Measurements from ENCODE around the gene ZNG1B.
"Not testable (repeated sequence)": the region's sequence is repeated elsewhere in the genome, so short reads cannot be mapped to it uniquely, and the experiment has no call there.

The ZNG1B gene

DNA sequence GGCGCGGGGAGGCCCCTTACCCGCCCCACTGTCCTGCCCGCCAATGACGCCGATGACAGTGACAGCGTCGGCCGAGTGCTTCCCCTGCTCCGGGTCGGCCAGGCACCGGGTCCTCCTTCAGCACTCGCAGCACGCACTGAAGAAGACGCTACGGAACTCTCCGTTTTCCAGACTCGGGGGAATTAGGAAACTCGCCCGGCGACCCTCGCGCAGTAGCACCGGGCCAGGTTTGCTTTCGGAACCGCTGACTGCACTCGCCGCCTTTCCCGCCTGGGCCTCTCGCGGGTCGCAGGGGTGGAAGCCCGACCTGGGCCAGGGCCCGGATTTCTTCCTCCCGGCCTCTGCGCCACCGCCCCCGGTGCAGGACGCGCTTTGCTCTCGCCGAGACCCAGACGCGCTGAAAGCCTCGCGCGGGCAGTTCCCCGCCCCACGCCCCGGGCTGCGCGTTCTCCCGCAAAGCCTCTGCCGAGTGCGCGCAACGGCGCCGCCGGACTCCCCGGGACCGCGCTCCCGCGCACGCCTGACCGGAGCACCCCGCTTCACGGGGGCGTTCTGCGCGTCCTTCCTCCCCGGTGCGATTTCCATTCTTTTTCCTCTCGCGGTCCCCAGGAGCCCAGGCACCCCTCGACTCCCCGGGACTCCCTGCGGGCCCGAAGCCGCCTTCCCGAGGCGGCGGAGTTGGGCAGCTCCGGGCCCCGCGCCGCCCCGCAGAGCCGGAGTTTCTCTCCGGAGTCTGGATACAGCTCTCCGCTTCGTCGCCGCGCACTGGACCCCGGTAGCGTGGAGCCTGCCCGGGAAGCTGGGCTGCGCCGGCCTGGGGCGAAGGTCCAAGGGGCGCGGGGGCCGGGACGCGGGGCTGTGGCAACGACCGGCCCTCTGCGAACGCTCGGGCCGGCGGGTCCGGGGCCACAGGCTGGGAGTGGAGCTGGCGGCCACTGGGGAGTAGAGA is 65.9 kb downstream of the ZNG1B start:
- DNase-seq: not testable (repeated sequence)

DNA sequence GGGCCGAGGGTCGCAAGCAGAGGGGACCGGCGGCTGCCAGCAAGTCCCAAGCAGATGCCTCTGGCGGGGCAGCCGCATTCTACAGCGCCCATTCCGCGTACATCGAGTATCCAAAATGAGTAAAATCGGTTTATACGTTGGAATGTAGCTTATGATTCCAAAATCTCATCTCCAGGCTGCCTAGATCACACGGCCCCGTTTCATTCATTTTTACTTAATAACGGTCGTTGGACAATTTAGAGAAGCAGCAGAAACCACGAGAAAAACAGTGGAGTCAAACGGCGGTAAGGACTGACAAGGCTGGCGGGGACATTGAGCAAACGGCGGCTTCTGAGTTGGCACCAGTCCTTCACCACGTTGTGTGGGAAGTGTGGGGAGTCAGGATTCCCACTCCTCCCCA is 66.6 kb downstream of the ZNG1B start:
- DNase-seq: not testable (repeated sequence)

DNA sequence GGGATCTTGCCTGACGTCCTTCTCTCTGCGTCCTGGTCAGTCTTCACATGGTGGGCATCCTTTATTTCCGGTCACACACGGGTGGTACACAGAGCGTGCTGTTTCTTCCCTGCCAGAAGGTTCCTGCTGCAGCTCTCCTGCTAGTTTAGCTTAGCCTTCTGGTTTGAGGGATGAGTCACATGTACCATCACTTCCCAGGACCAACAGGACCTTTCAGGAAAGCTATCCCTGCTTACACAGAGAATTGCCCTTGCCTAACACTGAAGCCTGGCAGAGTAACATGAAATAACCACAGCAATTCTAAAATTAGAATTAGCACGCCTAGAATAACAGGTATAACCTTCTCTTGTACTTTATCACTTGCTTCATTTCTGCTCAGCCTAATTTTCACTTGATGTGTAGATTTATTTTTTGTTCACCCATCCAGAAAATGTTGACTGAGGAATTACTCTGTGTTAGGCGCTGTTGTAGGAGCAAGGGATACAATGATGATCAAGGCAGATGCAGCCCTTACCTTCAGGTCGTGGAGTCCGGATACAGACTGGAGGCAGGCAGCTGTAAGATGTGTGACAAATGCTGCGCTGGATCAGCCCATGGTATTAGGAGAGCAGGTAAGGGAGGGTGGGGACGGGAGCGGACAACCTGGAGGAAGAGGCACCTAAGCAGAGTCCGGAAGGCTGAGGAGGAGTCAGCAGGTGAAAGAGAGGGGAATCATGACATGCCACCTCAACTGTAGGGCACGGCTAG is 70.1 kb downstream of the ZNG1B start:
- DNase-seq: not testable (repeated sequence)

DNA sequence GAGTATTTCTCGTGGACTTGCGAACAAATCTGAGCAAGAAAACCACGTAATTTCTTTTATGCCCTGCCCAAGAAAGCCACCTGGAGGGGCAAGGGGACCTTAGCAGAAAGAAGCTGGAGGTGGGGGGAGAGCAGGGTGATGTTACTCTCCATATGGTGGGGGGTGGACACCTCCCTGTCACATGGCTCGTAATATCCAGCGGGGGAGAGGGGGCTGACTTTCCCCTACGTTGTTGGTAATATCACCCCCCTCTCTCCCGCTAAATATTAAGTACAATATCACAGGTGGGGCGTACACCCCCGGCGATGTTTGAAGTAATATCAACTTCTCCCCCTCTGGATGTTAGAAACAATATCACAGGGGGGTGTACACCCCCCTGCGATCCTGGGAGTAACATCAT is 70.7 kb downstream of the ZNG1B start:
- not testable (repeated sequence) for DNase-seq

DNA sequence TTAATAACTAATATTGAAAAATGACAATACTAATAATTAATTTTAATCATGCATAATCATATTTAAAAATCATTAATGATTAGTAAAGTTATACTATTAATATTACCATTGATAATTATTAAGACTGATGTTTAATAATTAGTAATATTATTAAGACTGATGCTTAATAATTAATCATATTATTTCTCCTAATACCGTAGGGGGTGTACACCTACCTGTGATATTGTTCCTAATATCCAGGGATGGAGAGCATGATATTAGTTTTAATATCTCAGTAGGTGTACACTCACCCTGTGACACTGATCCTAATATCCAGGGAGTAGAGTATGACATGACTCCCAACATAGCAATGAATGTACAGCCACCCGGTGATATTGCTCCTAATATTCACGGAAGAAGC is 73.4 kb downstream of the ZNG1B start:
- not testable (repeated sequence) for DNase-seq

DNA sequence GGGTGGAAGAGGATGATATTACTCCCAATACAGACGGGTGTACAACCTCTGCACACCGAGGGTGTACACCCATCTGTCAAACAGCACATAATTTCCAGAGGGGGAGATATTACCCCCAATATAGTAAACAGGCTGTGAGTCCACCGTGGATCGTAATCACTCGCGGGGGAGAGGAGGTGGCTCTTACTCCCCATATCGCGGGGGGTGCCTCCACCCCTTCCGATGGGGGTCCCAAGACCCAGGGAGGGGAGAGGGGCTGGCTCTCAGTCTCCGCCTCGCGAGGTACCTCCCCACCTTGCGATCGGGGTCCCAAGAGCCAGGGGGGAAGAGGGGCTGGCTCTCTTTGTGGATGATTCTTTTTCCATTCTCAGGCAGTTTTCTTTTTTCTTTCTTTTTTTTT is 74.4 kb downstream of the ZNG1B start:
- not testable (repeated sequence) for DNase-seq

DNA sequence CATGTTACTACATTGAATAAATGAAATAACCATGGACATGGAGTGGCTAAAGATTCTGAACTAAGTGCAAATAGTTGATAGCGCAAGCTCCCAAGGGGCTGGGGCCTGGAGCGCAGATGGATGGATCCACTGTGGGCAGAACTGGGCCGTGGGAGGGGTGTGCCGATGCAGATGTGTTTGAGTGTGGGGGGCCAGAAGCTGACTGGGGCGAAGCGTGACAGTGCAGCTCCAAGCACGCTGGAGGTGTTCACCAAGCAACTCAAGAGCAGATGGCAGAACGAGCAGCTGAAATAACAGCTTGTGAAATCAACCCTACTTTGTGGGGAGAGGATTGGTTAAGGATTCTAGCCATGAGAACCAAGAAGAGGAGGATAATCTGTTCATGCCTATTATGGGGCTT is 78.0 kb downstream of the ZNG1B start:
- DNase-seq: not testable (repeated sequence)

DNA sequence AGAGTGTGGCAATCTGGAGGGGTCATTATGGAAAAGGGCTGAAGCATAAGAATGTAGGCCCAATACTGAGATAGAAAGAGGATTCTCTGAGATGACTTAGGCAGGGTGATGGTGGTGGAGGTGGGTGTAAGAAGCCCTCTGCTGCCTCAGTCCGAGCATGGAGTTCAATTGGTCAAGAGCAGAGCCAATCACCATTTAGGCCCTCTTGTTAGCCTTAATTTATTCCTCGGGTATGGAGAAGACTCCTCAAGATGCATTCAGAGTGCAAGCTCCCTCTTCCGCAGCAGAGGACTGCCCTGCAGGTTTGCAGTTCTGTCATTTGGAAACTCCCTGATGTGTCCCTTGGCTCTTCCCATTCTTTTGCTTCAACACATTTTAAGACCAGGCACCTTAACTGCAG is 78.5 kb downstream of the ZNG1B start:
- DNase-seq: not testable (repeated sequence)

DNA sequence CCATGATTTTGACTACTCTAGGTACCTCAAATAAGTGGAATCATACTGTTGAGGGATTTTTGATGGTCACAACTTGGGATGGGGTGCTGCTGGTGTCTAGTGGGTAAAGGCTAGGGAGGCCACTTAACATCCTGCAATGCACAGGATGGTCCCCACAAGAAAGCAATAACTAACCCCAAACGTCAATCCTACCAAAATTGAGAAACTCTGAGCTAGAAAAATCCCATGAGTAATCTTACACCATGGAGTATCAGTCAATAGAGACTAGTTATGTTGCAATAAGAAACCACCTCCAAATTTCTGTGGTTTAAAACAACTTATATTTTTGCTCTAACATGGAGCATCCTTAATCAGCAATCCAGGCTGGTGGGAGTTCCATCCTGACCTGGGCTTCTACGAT is 79.5 kb downstream of the ZNG1B start:
- not testable (repeated sequence) for DNase-seq

DNA sequence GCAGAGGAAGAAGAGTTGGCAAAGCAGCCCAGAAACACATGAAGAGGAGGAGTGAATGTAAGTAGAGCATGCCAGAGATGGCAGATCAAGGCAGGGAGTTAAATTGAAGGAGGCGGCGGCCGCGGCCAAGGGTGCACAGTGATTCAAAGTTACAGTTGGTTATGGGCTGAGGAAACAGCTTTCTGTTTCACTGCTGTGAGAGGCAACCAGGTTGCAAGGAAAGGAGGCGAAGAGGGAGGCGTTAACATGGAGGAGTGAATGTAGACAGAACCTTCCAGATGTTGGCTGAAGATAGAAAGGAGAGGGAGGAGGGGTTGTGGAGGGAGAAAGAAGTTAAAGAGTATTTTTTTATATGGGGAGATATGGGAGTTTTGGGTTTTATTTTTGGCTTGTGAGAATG is 83.3 kb downstream of the ZNG1B start:
- DNase-seq: not testable (repeated sequence)

DNA sequence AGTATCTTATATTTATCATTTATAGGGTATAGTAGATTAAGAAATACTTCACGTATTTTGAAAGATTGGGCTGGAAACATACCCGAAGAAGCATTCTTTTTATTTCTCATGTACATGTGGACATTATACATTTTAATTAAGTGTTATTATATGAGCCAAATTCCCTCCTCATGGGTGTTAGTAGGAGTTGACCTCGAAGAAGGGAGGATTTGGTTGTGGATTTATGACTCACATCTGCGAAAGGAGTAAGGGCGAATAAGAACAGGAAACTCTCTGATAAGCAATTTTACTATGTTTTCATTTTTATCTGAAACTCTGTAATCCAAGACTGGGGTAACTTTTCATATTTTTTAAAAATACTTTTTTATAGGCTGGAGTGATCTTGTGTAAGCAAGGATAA is 84.0 kb downstream of the ZNG1B start:
- DNase-seq: not testable (repeated sequence)

DNA sequence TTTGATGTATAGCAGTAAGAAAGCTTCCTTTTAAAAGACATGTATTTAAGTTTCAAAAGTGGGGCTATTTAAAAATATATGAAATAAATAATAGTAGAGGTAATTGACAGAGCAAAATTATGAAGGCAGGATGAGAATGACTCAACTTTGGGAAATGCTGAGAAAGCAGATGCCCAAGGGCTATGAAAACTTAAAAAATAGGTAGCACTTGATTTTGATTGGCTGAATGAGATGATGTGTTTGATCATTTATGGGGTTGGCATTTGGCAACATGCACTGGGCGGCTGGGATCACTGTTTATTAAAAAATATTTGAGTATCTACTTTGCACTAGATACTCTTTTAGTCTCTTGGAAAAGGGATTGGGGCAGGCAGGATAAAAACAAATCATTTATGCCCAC is 87.5 kb downstream of the ZNG1B start:
- not testable (repeated sequence) for DNase-seq

DNA sequence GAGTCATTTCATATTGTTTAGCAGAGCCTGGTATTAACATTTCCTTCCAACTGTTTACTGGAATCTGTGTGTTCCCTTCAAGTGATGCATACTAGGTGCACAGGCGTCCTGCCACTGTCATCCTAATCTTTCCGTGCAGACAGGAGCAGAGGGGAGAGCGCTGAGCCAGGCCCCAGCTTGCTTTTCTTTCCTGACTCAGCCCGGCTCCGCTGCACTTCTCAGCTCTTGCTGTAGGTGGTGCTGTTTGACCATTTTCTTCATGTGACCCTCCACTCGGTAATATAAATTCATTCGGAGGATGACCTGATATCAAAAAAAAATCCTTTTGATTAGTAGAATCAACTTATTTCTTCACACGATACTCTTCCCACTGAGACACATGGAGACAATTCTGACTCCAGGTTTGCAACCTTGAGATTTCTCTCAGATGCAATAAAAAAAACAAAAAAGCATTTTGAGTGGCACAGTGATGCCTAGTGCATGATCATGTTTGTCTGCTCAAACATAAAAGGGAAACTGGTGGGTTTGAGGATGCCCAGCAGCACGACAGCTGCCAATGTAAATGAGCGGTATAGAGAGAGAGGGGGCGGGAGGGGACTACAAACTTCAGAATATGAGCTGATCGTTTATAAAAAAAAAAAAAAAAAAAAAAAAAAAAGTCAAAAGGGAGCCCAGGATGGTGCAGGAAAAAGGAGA is 90.0 kb downstream of the ZNG1B start:
- DNase-seq: not testable (repeated sequence)

DNA sequence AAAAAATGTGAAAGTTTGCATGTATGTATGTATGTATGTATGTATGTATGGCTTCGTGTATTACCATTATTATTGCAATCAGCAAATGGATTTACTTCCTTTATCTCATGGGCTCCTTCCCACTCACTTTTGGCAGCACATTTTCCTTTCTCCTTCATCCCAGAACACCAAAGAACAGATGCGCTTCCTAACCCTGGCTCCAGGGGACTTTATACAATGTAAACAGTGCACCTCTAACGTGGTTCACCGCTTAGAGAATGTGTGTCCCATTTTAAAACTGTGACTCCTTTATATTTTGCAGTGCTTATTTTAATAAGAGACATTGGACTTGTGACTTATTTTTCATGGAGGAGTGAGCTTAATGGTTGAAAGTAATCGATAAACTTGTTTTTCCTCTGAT is 90.6 kb downstream of the ZNG1B start:
- DNase-seq: not testable (repeated sequence)

DNA sequence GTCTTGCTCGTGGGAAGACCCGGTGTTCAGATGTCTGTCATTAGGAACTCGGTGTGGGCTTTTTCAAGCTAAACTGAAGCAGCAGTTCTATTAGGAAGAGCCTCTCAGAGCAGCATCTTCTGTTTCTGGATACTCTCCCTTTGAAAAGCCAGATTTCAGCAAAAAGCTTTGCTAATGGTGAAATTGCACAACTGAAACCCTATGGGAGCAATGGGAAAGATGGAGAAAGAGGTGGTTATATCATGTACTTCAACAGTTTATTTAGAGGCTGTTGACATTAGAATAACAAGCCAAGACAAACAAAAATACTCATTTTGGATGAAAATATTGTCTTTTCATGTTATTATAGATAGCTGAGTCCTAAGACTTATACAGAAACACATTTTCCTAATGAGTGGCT is 91.4 kb downstream of the ZNG1B start:
- not testable (repeated sequence) for DNase-seq

DNA sequence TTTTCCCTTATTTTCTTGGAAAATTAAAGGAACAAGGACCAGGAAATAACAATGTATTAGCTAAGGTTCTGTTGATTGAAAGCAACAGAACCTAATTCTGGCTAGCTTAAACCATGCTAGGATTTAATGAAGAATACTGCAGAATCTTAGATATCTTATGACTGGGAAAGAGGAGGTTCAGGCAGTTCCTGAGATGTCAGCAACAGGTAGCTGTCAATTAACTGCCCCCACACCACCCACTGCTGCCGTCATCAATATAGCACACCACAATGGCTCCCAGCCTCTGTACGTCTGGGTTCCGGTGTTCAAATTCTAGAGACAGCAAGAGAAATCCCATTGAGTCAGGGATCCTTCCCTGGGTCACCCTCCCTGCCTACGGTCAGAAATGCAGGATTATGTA is 95.5 kb downstream of the ZNG1B start:
- not testable (repeated sequence) for DNase-seq

DNA sequence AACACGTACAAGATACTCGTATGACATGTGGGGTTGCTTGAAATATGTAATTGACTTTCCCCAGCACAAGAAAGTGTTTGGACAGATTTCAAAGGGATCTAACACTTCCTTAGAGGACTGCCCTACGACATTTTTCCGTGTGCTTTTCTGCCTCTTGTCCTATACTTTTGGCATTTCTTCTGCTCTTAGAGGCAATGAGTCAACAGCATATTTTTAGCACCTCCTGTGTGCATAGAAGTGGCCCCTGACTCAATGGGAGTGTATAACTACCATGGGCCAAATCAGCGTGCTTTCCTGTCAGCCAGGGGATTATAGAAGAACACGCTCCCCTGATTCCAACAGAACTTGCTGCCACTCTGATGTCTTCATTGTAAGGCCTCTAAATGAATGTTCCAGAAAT is 99.1 kb downstream of the ZNG1B start:
- not testable (repeated sequence) for DNase-seq

DNA sequence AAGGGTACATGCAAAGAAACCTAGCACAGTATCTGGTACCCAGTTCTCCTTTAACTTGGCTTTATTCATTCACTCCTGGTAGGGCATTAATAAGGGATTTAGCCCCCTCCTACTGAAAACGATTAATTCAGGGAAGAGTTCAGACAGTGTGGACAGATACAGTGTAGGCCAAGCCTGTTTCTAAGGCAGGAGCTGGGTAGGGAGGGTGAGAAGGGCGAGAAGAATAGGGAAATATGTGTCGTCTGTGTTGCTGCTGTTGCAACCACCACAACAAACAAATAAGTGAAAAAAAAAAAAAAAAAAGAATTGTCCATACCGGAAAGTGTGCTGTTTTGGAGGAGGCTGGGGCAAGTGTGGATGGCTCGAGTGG is 103.3 kb downstream of the ZNG1B start:
- DNase-seq: not testable (repeated sequence)

DNA sequence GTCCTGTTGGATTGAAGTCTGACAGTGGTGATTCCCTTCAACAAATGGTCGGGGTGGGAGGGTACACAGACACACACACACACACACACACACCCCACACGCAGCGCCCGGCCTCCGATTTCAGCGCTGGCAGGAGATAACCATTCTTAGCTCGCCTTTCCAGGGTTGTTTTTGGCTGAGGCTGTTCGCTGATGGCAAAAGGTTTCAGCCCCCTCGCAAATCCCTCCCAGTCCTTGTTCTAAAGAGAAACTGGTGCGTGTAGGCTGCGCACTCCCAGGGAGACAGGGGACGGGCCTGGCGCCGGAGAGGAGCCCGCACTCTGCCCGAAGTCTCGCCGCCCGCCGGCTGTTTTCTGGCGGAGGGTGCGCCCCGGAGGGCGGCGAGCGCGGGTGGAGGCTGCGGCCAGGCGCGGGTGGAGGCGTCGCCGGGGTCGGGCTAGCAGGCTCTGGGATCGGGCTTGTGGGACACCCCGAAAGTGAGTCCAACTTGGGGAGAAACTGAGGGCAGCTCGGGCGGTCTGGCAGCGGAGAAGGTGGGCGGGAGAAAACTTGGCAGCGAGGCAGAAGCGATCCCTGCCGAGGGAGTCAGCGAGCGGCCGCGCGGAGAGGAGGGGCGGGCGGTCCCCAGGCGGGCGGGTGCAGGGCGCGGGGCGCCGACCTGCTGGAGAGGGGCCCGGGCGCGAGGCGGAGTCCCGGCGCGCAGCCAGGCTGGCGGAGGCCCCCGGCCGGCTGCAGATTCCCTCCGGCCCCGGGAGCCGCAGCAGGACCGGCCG is 103.9 kb downstream of the ZNG1B start:
- not testable (repeated sequence) for DNase-seq

DNA sequence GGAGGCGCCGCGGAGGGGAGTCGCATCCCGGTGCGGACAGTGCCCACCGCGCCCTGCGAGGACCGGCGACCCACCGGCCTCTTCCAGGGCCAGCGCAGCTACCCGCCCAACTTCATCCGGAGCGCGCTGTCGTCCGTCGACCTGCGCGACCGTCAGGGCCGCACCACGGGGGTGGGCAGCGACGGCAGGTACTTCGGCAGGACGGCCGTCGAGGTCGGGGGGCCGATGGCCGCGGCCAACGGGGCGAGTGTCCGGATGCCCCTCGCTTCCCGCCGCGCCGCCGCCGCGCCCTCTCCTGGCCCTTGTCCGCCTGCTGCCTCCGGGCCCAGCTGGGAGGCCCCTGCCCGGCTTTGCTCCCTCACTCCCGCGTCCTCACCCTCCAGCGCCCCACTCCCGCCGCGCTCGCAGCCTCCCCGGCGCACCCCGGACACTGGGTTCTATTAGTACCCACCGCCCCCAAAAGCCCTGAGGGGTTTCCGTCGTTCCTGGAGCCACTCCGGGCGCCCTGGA is 104.5 kb downstream of the ZNG1B start:
- DNase-seq: not testable (repeated sequence)

DNA sequence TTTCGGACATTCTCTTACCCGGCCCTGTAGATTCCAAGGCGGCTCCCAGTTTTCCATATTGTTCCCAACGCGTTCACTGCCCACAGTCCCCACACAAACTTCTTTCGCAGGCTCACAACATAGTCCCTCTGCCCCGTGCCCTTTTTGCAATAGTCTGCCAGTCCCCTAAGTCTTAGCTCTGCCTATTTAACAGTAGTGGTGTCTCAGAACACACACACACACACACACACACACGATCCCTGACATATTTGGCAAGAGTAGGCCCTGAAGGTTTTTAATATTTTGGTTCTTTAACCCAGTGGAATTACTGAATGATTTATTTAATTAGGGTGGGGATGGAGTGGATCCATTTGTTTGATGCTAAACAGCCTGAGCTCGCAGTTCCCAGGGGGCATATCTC is 105.0 kb downstream of the ZNG1B start:
- DNase-seq: not testable (repeated sequence)
